ENCODE results near the gene OGDH. TPM values are rescaled to one million over a fixed set of nuclear protein-coding genes. Genes with fewer than 3 reads are reported as not detected.

The OGDH gene
- total RNA-seq, 1 experiment from 2014 or later, result 63.3 TPM

- DNase-seq (ENCODE audit: extremely low read depth, low read depth), result no peak
These were observed 58.5 kb downstream of the OGDH start for GRCh38 chr7:44664780-44665461.

- no peak for DNase-seq (ENCODE audit: extremely low read depth, low read depth)
These were observed 59.2 kb downstream of the OGDH start for GRCh38 chr7:44665531-44666213.

DNA sequence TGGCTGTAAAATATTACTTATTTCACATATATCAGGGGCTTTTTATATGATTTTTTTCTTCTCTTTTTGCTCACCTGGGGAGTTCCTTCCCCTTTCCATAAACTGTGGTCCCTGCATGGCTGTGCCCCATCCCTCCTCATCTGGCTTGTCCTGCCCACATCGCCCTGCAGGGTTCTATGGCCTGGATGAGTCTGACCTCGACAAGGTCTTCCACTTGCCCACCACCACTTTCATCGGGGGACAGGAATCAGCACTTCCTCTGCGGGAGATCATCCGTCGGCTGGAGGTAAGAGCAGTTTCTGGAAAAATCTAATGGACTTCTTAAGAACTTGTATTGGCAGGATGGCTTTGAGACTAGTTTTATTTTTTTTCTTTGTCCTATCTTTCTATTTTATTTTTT, 60.1 kb downstream of the OGDH start:
- DNase-seq (ENCODE audit: extremely low read depth, low read depth), result no peak

GRCh38 chr7:44667190-44667589, 60.8 kb downstream of the OGDH start:
- DNase-seq (ENCODE audit: extremely low read depth, low read depth), result no peak

GRCh38 chr7:44671069-44671468, 64.6 kb downstream of the OGDH start:
- DNase-seq (ENCODE audit: extremely low read depth, low read depth), result no peak

GRCh38 chr7:44673324-44673723, 66.9 kb downstream of the OGDH start:
- no peak for DNase-seq (ENCODE audit: extremely low read depth, low read depth)

- no peak for DNase-seq (ENCODE audit: extremely low read depth, low read depth)
These were observed 67.3 kb downstream of the OGDH start for GRCh38 chr7:44673771-44674170.

- no peak for DNase-seq (ENCODE audit: extremely low read depth, low read depth)
These were observed 68.0 kb downstream of the OGDH start for GRCh38 chr7:44674381-44674780.

GRCh38 chr7:44676776-44677175, 70.3 kb downstream of the OGDH start:
- DNase-seq (ENCODE audit: extremely low read depth, low read depth), result no peak

DNA sequence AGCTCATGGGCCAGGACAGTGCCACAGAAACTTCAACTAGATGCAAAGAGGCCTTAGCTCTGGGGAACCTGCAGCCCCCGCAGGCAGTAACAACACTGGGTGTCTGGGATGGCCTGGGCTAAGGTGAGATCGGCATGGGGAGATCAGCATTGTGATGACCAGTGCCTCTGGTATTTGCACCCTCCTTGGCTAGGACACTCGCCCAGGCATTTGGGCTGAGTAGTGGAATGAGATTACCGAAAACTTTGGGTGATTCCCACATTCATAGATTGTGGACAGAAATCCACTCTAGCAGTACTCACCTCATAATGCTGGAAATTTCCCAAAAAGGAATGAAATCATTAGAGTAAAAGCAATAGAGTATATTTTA, 71.7 kb downstream of the OGDH start:
- DNase-seq (ENCODE audit: extremely low read depth, low read depth), result no peak

DNA sequence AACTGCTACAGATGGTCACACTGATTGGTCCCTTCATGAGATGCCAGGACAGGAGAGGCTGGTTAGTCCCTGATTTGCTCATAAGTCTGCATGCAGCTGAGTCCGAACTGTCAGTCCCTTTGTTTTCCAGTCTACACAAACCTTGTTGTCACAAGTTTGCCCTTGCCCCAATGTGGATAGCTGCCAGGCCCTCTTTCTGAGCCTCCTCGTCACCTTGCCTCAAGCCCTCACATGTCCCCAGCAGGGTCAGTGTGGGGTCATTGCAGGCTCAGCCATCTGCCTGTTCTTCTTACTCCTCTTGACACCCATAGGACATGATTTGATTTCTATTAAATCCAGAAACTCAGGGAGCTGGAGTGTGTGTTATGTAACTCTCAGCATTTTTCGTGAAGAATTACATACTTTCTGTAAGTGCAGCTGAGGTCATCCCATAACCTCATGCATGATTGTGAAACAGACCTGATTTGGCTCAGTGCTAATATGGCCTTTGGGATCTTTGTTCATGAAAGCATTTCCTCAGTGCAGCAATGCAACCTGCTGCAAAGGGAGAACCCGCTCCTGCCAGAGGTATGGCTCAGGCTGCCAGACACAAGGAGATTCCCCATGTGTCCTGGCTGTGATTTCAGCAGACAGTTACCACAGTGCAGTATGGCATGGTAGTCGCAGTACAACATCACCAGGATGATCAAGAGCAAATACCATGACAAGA, 72.2 kb downstream of the OGDH start:
- DNase-seq (ENCODE audit: extremely low read depth, low read depth), result peak; percentile 14

GRCh38 chr7:44681645-44682044, 75.2 kb downstream of the OGDH start:
- no peak for DNase-seq (ENCODE audit: extremely low read depth, low read depth)

GRCh38 chr7:44685723-44686122, 79.3 kb downstream of the OGDH start:
- no peak for DNase-seq (ENCODE audit: extremely low read depth, low read depth)

DNA sequence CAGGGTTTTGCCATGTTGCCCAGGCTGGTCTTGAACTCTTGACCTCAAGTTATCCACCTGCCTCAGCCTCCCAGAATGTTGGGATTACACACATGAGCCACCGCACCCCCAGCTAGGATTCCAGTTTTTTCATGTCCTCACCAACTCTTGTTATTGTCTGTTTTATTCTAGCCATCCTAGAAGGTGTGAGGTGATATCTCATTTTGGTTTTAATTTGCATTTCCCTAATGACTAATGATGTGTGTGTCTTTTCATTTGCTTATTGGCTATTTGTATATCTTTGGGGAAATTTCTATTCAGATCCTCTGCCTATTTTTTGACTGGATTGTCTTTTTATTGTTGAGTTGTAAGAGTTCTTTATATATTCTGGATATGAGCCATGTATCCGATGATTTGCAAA, 83.0 kb downstream of the OGDH start:
- DNase-seq (ENCODE audit: extremely low read depth, low read depth), result no peak

- no peak for DNase-seq (ENCODE audit: extremely low read depth, low read depth)
These were observed 87.3 kb downstream of the OGDH start for GRCh38 chr7:44693641-44694313.

DNA sequence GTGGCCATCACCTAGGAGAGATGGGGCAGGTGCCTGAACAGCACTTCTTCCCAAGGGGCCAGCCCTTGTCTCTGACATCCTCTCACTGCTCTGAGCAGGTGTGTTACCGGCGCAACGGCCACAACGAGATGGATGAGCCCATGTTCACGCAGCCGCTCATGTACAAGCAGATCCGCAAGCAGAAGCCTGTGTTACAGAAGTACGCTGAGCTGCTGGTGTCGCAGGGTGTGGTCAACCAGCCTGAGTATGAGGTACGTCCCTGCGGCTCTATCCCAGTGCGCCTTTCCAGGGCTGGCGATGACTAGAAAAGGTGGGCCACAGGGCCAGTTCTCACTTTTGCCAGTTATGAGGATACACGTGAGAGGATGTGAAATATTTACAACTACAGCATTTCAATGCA, 87.9 kb downstream of the OGDH start:
- DNase-seq (ENCODE audit: extremely low read depth, low read depth), result no peak

GRCh38 chr7:44694766-44695165, 88.3 kb downstream of the OGDH start:
- no peak for DNase-seq (ENCODE audit: extremely low read depth, low read depth)

DNA sequence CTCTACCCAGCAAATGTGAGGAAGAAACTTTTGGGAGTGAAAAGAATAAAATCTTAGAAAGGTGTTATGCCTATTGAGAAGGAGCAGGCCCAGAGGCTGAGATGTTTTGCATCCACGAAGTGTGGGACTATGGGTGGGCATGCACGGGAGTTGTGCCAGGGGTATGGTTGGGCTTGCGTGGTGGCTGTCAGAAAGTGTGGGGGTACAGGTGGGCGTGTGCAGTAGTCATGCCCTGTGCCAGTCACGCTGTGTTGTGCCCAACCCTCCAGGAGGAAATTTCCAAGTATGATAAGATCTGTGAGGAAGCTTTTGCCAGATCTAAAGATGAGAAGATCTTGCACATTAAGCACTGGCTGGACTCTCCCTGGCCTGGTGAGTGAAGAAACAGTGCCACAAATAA, 89.3 kb downstream of the OGDH start:
- no peak for DNase-seq (ENCODE audit: extremely low read depth, low read depth)

- DNase-seq (ENCODE audit: extremely low read depth, low read depth), result no peak
These were observed 90.3 kb downstream of the OGDH start for GRCh38 chr7:44696728-44697127.

GRCh38 chr7:44697136-44698045, 91.0 kb downstream of the OGDH start:
- no peak for DNase-seq (ENCODE audit: extremely low read depth, low read depth)

All from NCI-H460 (cell line).